ENCODE data around the gene SAPCD2.

GRCh38 chr9:137012694-137013570 is 57.4 kb downstream of the SAPCD2 start:
- TF ChIP-seq CTCF (IDR thresholded peaks at IDR 0.05 in 4 of 5, conservative IDR thresholded peaks at IDR 0.05 in 1 of 5) (no peak), POLR2A (IDR thresholded peaks at IDR 0.05) (no peak)

Measured in gastrocnemius medialis (tissue), 4 donors.